ENCODE measurements around the gene LYSMD4. TPM values are rescaled to one million over a fixed set of nuclear protein-coding genes. Genes with fewer than 3 reads are reported as not detected.

The LYSMD4 gene
- total and polyA plus RNA-seq, 10 of the 15 experiments (the other 5 are each of a cell fraction or from before 2014, with no cell fraction given), result 1.8 to 5.8 (median 3.9) TPM

- no peak overlapping the region for H3K9ac ChIP-seq (ENCODE audit: control insufficient read depth, insufficient read depth, low read length)
- intact Hi-C loops (cut with micrococcal nuclease; ENCODE audit: unreplicated experiment), result no loop called here
- no peak overlapping the region for H2AFZ ChIP-seq (ENCODE audit: control insufficient read depth, low read depth, low read length)
- H3K36me3 ChIP-seq (ENCODE audit: control insufficient read depth in 2 of 2, insufficient read depth in 2 of 2, low read length in 1 of 2), result no peaks in the 10 kb centered on the region
- SMC1A ChIA-PET (ENCODE audit: uncharacterized antibody, unreplicated experiment), result interaction anchor here (0.9 kb wide), 1 partner anchor 492 kb away, joined by 4 read pairs; no protein-coding TSS in a partner anchor
- no peaks in the 10 kb centered on the region for H3K27me3 ChIP-seq (replicated peaks in 1 of 2; ENCODE audit: control insufficient read depth in 2 of 2, insufficient read depth in 2 of 2, low read length in 1 of 2)
- in situ Hi-C loops (cut with MboI), result no loop called here
- no peaks in the 10 kb centered on the region for H3K9me3 ChIP-seq (replicated peaks; ENCODE audit: control insufficient read depth, insufficient read depth, low read length)
- no peak for FAIRE-seq
- DNase-seq (ENCODE audit: low read depth, low spot score), result no peak
- ATAC-seq, result no peak
- CTCF ChIA-PET, result interaction anchor here (0.6 to 1.6 kb wide), 2 partner anchors 31 to 60 kb away, joined by 3 to 4 read pairs; no protein-coding TSS in a partner anchor
- TF ChIP-seq KLF5 (IDR thresholded peaks at IDR 0.05; ENCODE audit: partially characterized antibody), result no peak
- TF ChIP-seq STAT1 (conservative IDR thresholded peaks at IDR 0.05), result no peak
- TF ChIP-seq CHD4 (IDR thresholded peaks at IDR 0.05), result no peak
- TF ChIP-seq PAX5 (IDR thresholded peaks at IDR 0.05; ENCODE audit: borderline replicate concordance, low read depth, low read length), result no peak
- no peak for TF ChIP-seq ZNF274 (IDR thresholded peaks at IDR 0.05; ENCODE audit: insufficient read depth, insufficient read length)
- no peak for TF ChIP-seq POLR2AphosphoS2 (IDR thresholded peaks at IDR 0.05; ENCODE audit: low read depth, low read length)
- TF ChIP-seq, protein P1, sequence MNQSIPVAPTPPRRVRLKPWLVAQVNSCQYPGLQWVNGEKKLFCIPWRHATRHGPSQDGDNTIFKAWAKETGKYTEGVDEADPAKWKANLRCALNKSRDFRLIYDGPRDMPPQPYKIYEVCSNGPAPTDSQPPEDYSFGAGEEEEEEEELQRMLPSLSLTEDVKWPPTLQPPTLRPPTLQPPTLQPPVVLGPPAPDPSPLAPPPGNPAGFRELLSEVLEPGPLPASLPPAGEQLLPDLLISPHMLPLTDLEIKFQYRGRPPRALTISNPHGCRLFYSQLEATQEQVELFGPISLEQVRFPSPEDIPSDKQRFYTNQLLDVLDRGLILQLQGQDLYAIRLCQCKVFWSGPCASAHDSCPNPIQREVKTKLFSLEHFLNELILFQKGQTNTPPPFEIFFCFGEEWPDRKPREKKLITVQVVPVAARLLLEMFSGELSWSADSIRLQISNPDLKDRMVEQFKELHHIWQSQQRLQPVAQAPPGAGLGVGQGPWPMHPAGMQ (IDR thresholded peaks at IDR 0.05; ENCODE audit: borderline replicate concordance), result no peak
- TF ChIP-seq RB1 (IDR thresholded peaks at IDR 0.05; ENCODE audit: borderline replicate concordance), result no peak
- no peak for TF ChIP-seq BACH1 (IDR thresholded peaks at IDR 0.05; ENCODE audit: borderline replicate concordance)
- TF ChIP-seq SREBF2 (IDR thresholded peaks at IDR 0.05; ENCODE audit: low read length), result no peak
- TF ChIP-seq PML (IDR thresholded peaks at IDR 0.05; ENCODE audit: low read length), result no peak
- no peak for TF ChIP-seq RAD51 (IDR thresholded peaks at IDR 0.05)
- H3K4me3 ChIP-seq, result no peak overlapping the region
- no peak overlapping the region for H3K4me2 ChIP-seq (ENCODE audit: control insufficient read depth, insufficient read depth)
- POLR2A ChIA-PET, result no interaction called here
- H4K20me1 ChIP-seq (ENCODE audit: control insufficient read depth, insufficient read depth), result no peaks in the 10 kb centered on the region
- no peak overlapping the region for H3K27ac ChIP-seq (ENCODE audit: control insufficient read depth, insufficient read depth)
- WGBS (ENCODE audit: insufficient coverage, insufficient replicate concordance, low lambda C conversion rate, missing lambda C conversion rate), result 63% methylated on average over 3 of the region's 3 CpGs
- RAD21 ChIA-PET (ENCODE audit: unreplicated experiment), result no interaction called here
- H3K4me1 ChIP-seq (ENCODE audit: control insufficient read depth, insufficient read depth, low read length), result no peaks in the 10 kb centered on the region
- no peaks in the 10 kb centered on the region for H3K79me2 ChIP-seq (ENCODE audit: control insufficient read depth, insufficient read depth, low read length)
- BruUV-seq (replicated peaks), result no TSS peak
Measured at GRCh38 chr15:99764522-99764921, 31.3 kb upstream of the LYSMD4 start.
